ENCODE data around the gene KAZN.

Gene KAZN

DNA sequence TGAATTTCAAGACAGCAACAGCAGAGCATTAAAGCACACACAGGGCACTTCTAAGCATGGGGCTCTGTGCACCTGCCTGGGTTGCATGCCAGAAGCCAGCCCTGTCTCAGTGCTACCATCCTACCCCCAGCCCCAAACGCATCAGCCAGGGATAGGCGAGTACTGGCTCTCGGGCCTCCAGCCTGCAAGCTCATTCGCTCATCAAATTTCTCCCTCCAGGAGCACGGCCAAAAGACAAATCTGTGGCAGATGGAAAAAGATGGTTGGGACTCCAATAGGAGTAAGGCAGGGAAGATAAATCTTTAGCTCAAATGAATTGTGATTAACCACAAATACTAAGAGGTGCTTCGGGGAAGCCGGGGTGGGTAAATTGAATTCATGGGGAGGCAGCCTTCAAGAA, 189.6 kb downstream of the KAZN start:
- no peak overlapping the region for H3K4me3 ChIP-seq (ENCODE audit: low read depth in 1 of 2, low read length in 1 of 2)

DNA sequence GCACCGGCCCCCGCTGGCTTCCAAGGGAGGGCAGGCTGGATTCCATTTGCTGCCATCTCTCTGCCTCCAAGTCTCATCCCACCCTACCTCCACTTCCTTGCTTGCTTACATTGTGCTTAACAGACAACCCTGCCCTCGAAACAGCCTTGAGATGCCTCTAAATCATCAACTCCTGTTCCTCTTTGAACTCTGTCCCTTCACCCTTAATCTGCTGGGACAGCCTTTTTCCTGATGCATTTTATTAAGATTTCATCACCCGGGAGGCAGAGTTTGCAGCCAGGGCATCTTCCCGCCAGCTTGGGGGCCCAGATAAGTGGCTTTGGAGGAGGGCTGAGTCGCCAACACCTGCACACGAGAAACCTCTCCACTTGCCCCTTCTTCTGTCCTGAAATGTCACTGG, 192.5 kb downstream of the KAZN start:
- Histone ChIP-seq H3K4me3 (ENCODE audit: low read depth in 1 of 2, low read length in 1 of 2) (no peak overlapping the region), H3K36me3 (no peaks in the 10 kb centered on the region), H3K27me3 (no peaks in the 10 kb centered on the region), H3K27ac (no peak overlapping the region), H3K9me3 (no peaks in the 10 kb centered on the region), H3K4me1 (ENCODE audit: control insufficient read depth in 1 of 2, insufficient read depth in 1 of 2, low read depth in 1 of 2, low read length in 1 of 2) (no peaks in the 10 kb centered on the region)
- TF ChIP-seq, protein P1, sequence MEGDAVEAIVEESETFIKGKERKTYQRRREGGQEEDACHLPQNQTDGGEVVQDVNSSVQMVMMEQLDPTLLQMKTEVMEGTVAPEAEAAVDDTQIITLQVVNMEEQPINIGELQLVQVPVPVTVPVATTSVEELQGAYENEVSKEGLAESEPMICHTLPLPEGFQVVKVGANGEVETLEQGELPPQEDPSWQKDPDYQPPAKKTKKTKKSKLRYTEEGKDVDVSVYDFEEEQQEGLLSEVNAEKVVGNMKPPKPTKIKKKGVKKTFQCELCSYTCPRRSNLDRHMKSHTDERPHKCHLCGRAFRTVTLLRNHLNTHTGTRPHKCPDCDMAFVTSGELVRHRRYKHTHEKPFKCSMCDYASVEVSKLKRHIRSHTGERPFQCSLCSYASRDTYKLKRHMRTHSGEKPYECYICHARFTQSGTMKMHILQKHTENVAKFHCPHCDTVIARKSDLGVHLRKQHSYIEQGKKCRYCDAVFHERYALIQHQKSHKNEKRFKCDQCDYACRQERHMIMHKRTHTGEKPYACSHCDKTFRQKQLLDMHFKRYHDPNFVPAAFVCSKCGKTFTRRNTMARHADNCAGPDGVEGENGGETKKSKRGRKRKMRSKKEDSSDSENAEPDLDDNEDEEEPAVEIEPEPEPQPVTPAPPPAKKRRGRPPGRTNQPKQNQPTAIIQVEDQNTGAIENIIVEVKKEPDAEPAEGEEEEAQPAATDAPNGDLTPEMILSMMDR (IDR thresholded peaks at IDR 0.05), result no peak

More for the DNA sequence above, 189.6 kb downstream of the KAZN start:
- no peak overlapping the region for H3K27ac ChIP-seq
- no peaks in the 10 kb centered on the region for H3K4me1 ChIP-seq (ENCODE audit: control insufficient read depth in 1 of 2, insufficient read depth in 1 of 2, low read depth in 1 of 2, low read length in 1 of 2)
- no peaks in the 10 kb centered on the region for H3K27me3 ChIP-seq
- TF ChIP-seq, protein P1 (IDR thresholded peaks at IDR 0.05), result no peak
- no peaks in the 10 kb centered on the region for H3K36me3 ChIP-seq
- no peaks in the 10 kb centered on the region for H3K9me3 ChIP-seq

DNA sequence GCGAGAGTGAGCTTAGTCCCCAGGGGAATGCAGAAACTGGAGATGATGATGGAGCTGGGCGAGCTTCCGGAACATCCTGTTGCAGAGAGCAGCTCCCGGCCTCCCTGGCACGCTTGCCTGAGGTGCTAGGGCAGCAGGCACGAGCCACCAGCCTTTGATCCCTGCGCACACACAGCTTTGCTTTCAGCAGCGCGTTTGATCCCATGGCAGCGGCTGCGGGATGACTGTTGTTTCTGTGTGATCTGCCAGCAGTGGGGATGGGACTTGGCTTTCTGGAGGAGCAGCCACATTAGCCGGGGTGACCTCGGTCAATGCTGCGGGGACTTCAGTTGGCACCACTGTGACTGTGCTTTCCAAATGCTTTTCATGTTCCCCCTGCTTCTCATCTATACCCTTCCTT, 193.2 kb downstream of the KAZN start:
- Histone ChIP-seq H3K27ac (no peak overlapping the region), H3K9me3 (no peaks in the 10 kb centered on the region), H3K4me1 (ENCODE audit: control insufficient read depth in 1 of 2, insufficient read depth in 1 of 2, low read depth in 1 of 2, low read length in 1 of 2) (no peaks in the 10 kb centered on the region), H3K36me3 (no peaks in the 10 kb centered on the region), H3K4me3 (ENCODE audit: low read depth in 1 of 2, low read length in 1 of 2) (no peak overlapping the region), H3K27me3 (no peaks in the 10 kb centered on the region)
- TF ChIP-seq, protein P1 (IDR thresholded peaks at IDR 0.05), result no peak

DNA sequence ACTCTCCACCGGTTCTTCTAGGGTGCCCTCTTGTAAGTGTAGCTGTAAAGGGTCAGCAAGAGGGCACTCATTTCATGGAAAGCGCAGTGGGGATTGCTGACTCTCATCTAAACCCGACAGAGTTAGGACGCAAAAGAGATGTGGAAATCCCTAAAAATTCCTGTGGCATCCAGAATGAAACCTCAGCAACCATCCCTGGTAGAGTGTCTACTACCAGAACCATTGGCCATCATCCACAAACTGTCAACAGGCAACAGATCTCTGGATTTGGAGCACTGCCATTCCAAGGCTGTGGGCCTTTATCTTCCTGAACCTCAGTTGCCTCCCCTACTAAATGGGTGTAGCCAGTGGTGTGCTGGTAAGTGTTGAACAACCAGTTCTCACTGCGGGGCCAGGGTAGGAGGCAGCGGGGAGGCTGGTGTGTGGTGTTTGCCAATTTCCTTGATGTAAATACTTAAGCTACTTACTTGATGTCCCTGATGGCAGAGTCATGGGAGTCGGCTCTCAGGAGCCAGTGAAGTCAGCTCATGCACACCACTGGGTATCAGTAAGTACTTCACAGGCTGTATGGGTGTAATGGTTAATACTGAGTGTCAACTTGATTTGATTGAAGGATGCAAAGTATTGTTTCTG, 195.8 kb downstream of the KAZN start:
- no peaks in the 10 kb centered on the region for H3K27me3 ChIP-seq
- no peak overlapping the region for H3K27ac ChIP-seq
- no peaks in the 10 kb centered on the region for H3K9me3 ChIP-seq
- TF ChIP-seq, protein P1 (IDR thresholded peaks at IDR 0.05), result no peak
- H3K4me1 ChIP-seq (ENCODE audit: control insufficient read depth in 1 of 2, insufficient read depth in 1 of 2, low read depth in 1 of 2, low read length in 1 of 2), result no peaks in the 10 kb centered on the region
- no peak overlapping the region for H3K4me3 ChIP-seq (ENCODE audit: low read depth in 1 of 2, low read length in 1 of 2)
- no peaks in the 10 kb centered on the region for H3K36me3 ChIP-seq

DNA sequence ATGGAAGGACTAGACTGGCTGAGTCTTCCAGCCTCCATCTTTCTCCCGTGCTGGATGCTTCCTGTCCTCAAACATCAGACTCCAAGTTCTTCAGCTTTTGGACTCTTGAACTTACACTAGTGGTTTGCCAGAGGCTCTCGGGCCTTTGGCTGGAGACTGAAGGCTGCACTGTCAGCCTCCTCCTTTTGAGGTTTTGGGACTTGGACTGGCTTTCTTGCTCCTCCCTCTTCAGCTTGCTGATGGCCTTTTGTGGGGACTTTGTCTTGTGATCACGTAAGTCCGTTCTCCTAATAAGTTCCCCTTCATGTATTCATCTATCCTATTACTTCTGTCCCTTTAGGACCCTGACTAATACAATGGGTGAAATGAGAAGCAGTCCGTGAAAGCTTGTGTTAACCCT, 196.4 kb downstream of the KAZN start:
- Histone ChIP-seq H3K27ac (no peak overlapping the region), H3K9me3 (no peaks in the 10 kb centered on the region), H3K4me1 (ENCODE audit: control insufficient read depth in 1 of 2, insufficient read depth in 1 of 2, low read depth in 1 of 2, low read length in 1 of 2) (no peaks in the 10 kb centered on the region), H3K27me3 (no peaks in the 10 kb centered on the region), H3K36me3 (no peaks in the 10 kb centered on the region), H3K4me3 (ENCODE audit: low read depth in 1 of 2, low read length in 1 of 2) (no peak overlapping the region)
- TF ChIP-seq, protein P1 (IDR thresholded peaks at IDR 0.05), result no peak
